MCF 10A (cell line): ENCODE measurements around the gene AP1G1. TPM values are rescaled to one million over a fixed set of nuclear protein-coding genes. Genes with fewer than 3 reads are reported as not detected.

Source experiments
- BruUV-seq: library from RNA; stranded (reverse); fragments of 400-500 nt; replicated peaks from 2 replicates; lab custom pipeline; 2021; lab: Mats Ljungman, UMichigan
- CTCF ChIA-PET: fragments of 300-600 bp; sonication (Branson Sonifier 250); formaldehyde crosslinking; extraction: SDS; loops from one replicate; lab custom pipeline; 2021; ENCODE audit warnings: antibody characterized with exemption, inconsistent platforms; lab: Yijun Ruan, JAX
- POLR2A ChIA-PET: fragments of 300-600, 350-650 bp; sonication (Branson Sonifier 250); formaldehyde crosslinking; extraction: SDS; loops from one replicate; lab custom pipeline; 2020; ENCODE audit warnings: antibody characterized with exemption, inconsistent platforms; lab: Yijun Ruan, JAX
- DNase-seq: peaks from one replicate; pipeline ENCODE4 v3.0.0-alpha.2; 2018; ENCODE audit not compliant: unreplicated experiment
- H3K27ac Mint-ChIP-seq: one replicate; pipeline ENCODE4 v1.8.0; 2022; ENCODE audit warnings: mild to moderate bottlenecking, low read depth, mixed read lengths; ENCODE audit not compliant: unreplicated experiment
- H3K27me3 Mint-ChIP-seq: one replicate; pipeline ENCODE4 v1.8.0; 2022; ENCODE audit warnings: mixed read lengths; ENCODE audit not compliant: insufficient read depth, unreplicated experiment
- H3K36me3 Mint-ChIP-seq: one replicate; pipeline ENCODE4 v1.8.0; 2022; ENCODE audit warnings: mild to moderate bottlenecking, moderate library complexity, mixed read lengths; ENCODE audit not compliant: insufficient read depth, unreplicated experiment
- H3K4me1 Mint-ChIP-seq: one replicate; pipeline ENCODE4 v1.8.0; 2022; ENCODE audit warnings: mixed read lengths; ENCODE audit not compliant: insufficient read depth, unreplicated experiment
- H3K4me3 Mint-ChIP-seq: one replicate; pipeline ENCODE4 v1.8.0; 2022; ENCODE audit warnings: mild to moderate bottlenecking, moderate library complexity, mixed read lengths; ENCODE audit not compliant: unreplicated experiment
- H3K9me3 Mint-ChIP-seq: one replicate; pipeline ENCODE4 v1.8.0; 2022; ENCODE audit warnings: mixed read lengths; ENCODE audit not compliant: unreplicated experiment
- CTCF ChIP-seq: fragments of 200-600 bp; IDR thresholded peaks from one replicate; pipeline ENCODE4 v1.8.0; 2022; ENCODE audit warnings: antibody characterized with exemption, mild to moderate bottlenecking; ENCODE audit not compliant: unreplicated experiment
- intact Hi-C: fragments of 100-400 bp; cut with micrococcal nuclease; formaldehyde crosslinking; loops from 2 replicates; pipeline ENCODE4 v1.14.1; 2022
- total RNA-seq: library from RNA; stranded (reverse); gene quantifications from 2 replicates; pipeline ENCODE4 v1.2.3, GENCODE V29; 2022

AP1G1 gene
- total RNA-seq, 1 experiment from 2014 or later, result 99.5 TPM

GRCh38 chr16:71681360-71681759 lies 127.3 kb downstream of the AP1G1 start:
- Mint-ChIP-seq H3K4me3 (no peak overlapping the region), H3K4me1 (no peaks in the 10 kb centered on the region), H3K9me3 (no peaks in the 10 kb centered on the region), H3K27me3 (no peaks in the 10 kb centered on the region), H3K27ac (no peak overlapping the region), H3K36me3 (peaks cover 78% of the 10 kb centered on the region)
- BruUV-seq, result no TSS peak
- POLR2A ChIA-PET, result interaction anchor here (1.4 kb wide), 1 partner anchor 10 kb away, joined by 4 read pairs; no protein-coding TSS in a partner anchor
- no peak for DNase-seq
- intact Hi-C loops, result no loop called here
- no peak for TF ChIP-seq CTCF
- CTCF ChIA-PET, result interaction anchor here (0.6 to 0.9 kb wide), 3 partner anchors 11 to 1091 kb away, joined by 3 read pairs; no protein-coding TSS in a partner anchor

Other genes starting within 250 kb of the AP1G1 start
- gene TAT, start 231.7 kb downstream of the AP1G1 start, total RNA-seq, result not detected in 2 replicates
- 1.1 and 1.3 TPM in 2 replicates for gene MARVELD3, start 182.7 kb downstream of the AP1G1 start, total RNA-seq
- 10.5 and 10.9 TPM in 2 replicates for gene PHLPP2, start 84.1 kb downstream of the AP1G1 start, total RNA-seq
- gene ATXN1L, start 37.1 kb upstream of the AP1G1 start, total RNA-seq, result 18.2 and 20.4 TPM in 2 replicates
- gene ZNF821, start 75.3 kb upstream of the AP1G1 start, total RNA-seq, result 3.4 and 4.4 TPM in 2 replicates
- gene IST1, start 86.7 kb upstream of the AP1G1 start, total RNA-seq, result 127 TPM in 2 replicates
- gene PKD1L3, start 191.6 kb upstream of the AP1G1 start, total RNA-seq, result not detected in 2 replicates
- gene DHODH, start 199.9 kb upstream of the AP1G1 start, total RNA-seq, result 13.1 and 13.5 TPM in 2 replicates
- not detected in 2 replicates for gene HP, start 245.7 kb upstream of the AP1G1 start, total RNA-seq